ENCODE results near the gene CDK13.
A peak's percentile ranks its signal among the peaks of the same experiment; 100 is the strongest.

Gene CDK13

GRCh38 chr7:40015790-40016296 lies 65.8 kb downstream of the CDK13 start:
- peak; percentile 30 for DNase-seq

GRCh38 chr7:40019558-40019957 lies 69.5 kb downstream of the CDK13 start:
- DNase-seq = no peak

- no peak for DNase-seq
These were observed 74.0 kb downstream of the CDK13 start for GRCh38 chr7:40024048-40024447.

- DNase-seq = no peak
These were observed 74.8 kb downstream of the CDK13 start for GRCh38 chr7:40024841-40025240.

GRCh38 chr7:40027545-40027944 lies 77.5 kb downstream of the CDK13 start:
- DNase-seq = no peak

- DNase-seq = no peak
These were observed 83.8 kb downstream of the CDK13 start for GRCh38 chr7:40033826-40034225.

- DNase-seq = no peak
These were observed 91.4 kb downstream of the CDK13 start for GRCh38 chr7:40041456-40041855.

- DNase-seq = no peak
These were observed 93.1 kb downstream of the CDK13 start for GRCh38 chr7:40043164-40043563.

GRCh38 chr7:40047661-40048060 lies 97.6 kb downstream of the CDK13 start:
- no peak for DNase-seq

- DNase-seq = peak; percentile 56
These were observed 107.2 kb downstream of the CDK13 start for GRCh38 chr7:40057292-40057691.

GRCh38 chr7:40058026-40058425 lies 108.0 kb downstream of the CDK13 start:
- DNase-seq = no peak

- DNase-seq = no peak
These were observed 108.6 kb downstream of the CDK13 start for GRCh38 chr7:40058636-40059035.

GRCh38 chr7:40059057-40059456 lies 109.0 kb downstream of the CDK13 start:
- peak; percentile 32 for DNase-seq

GRCh38 chr7:40072268-40072667 lies 122.2 kb downstream of the CDK13 start:
- no peak for DNase-seq

GRCh38 chr7:40073239-40073638 lies 123.2 kb downstream of the CDK13 start:
- no peak for DNase-seq

- DNase-seq = no peak
These were observed 127.8 kb downstream of the CDK13 start for GRCh38 chr7:40077849-40078248.

GRCh38 chr7:40092182-40092581 lies 142.1 kb downstream of the CDK13 start:
- no peak for DNase-seq

GRCh38 chr7:40093631-40094350 lies 143.7 kb downstream of the CDK13 start:
- DNase-seq = no peak

GRCh38 chr7:40095230-40095629 lies 145.2 kb downstream of the CDK13 start:
- no peak for DNase-seq

GRCh38 chr7:40095695-40096327 lies 145.8 kb downstream of the CDK13 start:
- DNase-seq = no peak

- DNase-seq = no peak
These were observed 147.7 kb downstream of the CDK13 start for GRCh38 chr7:40097728-40098127.

GRCh38 chr7:40098810-40099209 lies 148.8 kb downstream of the CDK13 start:
- DNase-seq = no peak

- no peak for DNase-seq
These were observed 149.8 kb downstream of the CDK13 start for GRCh38 chr7:40099837-40100236.

- DNase-seq = no peak
These were observed 151.1 kb downstream of the CDK13 start for GRCh38 chr7:40101201-40101600.

GRCh38 chr7:40102897-40103296 lies 152.8 kb downstream of the CDK13 start:
- DNase-seq = no peak
